NCI-H2196 (cell line): Measurements from ENCODE around the gene SIGLEC8.
"Not testable (repeated sequence)": the region's sequence is repeated elsewhere in the genome, so short reads cannot be mapped to it uniquely, and the experiment has no call there.

ENCODE experiments used
- DNase-seq: peaks from one replicate; lab custom pipeline; 2025; ENCODE audit not compliant: unreplicated experiment; lab: John Stamatoyannopoulos, UW

The SIGLEC8 gene

GRCh38 chr19:51448011-51448410 lies 10.2 kb downstream of the SIGLEC8 start:
- no peak for DNase-seq

- DNase-seq, result not testable (repeated sequence)
Observed at GRCh38 chr19:51447510-51447909, 10.7 kb downstream of the SIGLEC8 start.

- DNase-seq, result no peak
Observed at GRCh38 chr19:51441410-51442390, 16.6 kb downstream of the SIGLEC8 start.

- DNase-seq, result no peak
Observed at GRCh38 chr19:51440846-51441409, 17.3 kb downstream of the SIGLEC8 start.

GRCh38 chr19:51440052-51440451 lies 18.2 kb downstream of the SIGLEC8 start:
- DNase-seq, result no peak

GRCh38 chr19:51439021-51439465 lies 19.2 kb downstream of the SIGLEC8 start:
- DNase-seq, result no peak

GRCh38 chr19:51434456-51434855 lies 23.8 kb downstream of the SIGLEC8 start:
- no peak for DNase-seq

GRCh38 chr19:51433043-51433442 lies 25.2 kb downstream of the SIGLEC8 start:
- DNase-seq, result no peak

GRCh38 chr19:51431124-51431523 lies 27.1 kb downstream of the SIGLEC8 start:
- no peak for DNase-seq

- DNase-seq, result no peak
Observed at GRCh38 chr19:51430221-51430620, 28.0 kb downstream of the SIGLEC8 start.

- DNase-seq, result no peak
Observed at GRCh38 chr19:51427201-51427600, 31.1 kb downstream of the SIGLEC8 start.

GRCh38 chr19:51422053-51422448 lies 36.2 kb downstream of the SIGLEC8 start:
- peak; percentile 21 for DNase-seq

- DNase-seq, result no peak
Observed at GRCh38 chr19:51421229-51422052, 36.8 kb downstream of the SIGLEC8 start.

GRCh38 chr19:51420511-51420910 lies 37.7 kb downstream of the SIGLEC8 start:
- DNase-seq, result not testable (repeated sequence)

GRCh38 chr19:51418707-51419106 lies 39.5 kb downstream of the SIGLEC8 start:
- no peak for DNase-seq

- no peak for DNase-seq
Observed at GRCh38 chr19:51417810-51418157, 40.5 kb downstream of the SIGLEC8 start.

- DNase-seq, result no peak
Observed at GRCh38 chr19:51417107-51417809, 41.0 kb downstream of the SIGLEC8 start, which contains the start of gene SIGLEC10. Gene SIGLEC10, minus strand, starts transcription at chr19:51417642. Its CDS starts 61 bp downstream, at chr19:51417581.

- DNase-seq, result not testable (repeated sequence)
Observed at GRCh38 chr19:51416422-51416821, 41.8 kb downstream of the SIGLEC8 start.

- DNase-seq, result no peak
Observed at GRCh38 chr19:51415187-51415586, 43.1 kb downstream of the SIGLEC8 start.

- DNase-seq, result no peak
Observed at GRCh38 chr19:51410950-51411748, 47.1 kb downstream of the SIGLEC8 start.
